ENCODE results near the gene LIMK2.
"Not testable (repeated sequence)": the region's sequence is repeated elsewhere in the genome, so short reads cannot be mapped to it uniquely, and the experiment has no call there.

LIMK2 gene

GRCh38 chr22:31295360-31295759 is 83.3 kb downstream of the LIMK2 start:
- DNase-seq: no peak

GRCh38 chr22:31295831-31296657 is 83.9 kb downstream of the LIMK2 start:
- DNase-seq: no peak

GRCh38 chr22:31300896-31301295 is 88.8 kb downstream of the LIMK2 start:
- DNase-seq: no peak

GRCh38 chr22:31302006-31302405 is 89.9 kb downstream of the LIMK2 start:
- DNase-seq: no peak

GRCh38 chr22:31302537-31302936 is 90.4 kb downstream of the LIMK2 start:
- no peak for DNase-seq

GRCh38 chr22:31305194-31305593 is 93.1 kb downstream of the LIMK2 start:
- DNase-seq: no peak

DNA sequence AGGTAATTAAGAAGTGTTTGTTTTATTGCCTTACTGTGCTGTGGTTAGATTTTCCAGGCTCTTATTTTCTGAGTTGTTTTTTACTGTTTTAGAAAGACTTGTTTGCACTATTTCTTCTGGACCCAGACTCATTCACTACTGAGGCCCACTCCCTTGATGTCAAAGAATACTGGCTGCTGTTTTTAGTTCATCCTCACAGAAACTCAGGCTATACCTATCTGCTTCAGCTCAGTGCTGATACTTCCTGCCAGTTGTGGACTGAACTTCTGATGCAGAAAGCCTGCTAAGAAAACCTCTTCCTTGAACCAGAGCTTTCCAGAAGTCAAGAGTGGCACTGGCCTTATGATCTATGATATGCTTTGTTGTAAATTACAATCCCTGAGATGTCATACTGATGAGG is 96.1 kb downstream of the LIMK2 start:
- DNase-seq: no peak

- peak; percentile 67 to 68 for DNase-seq
Measured at GRCh38 chr22:31313366-31314147, 101.5 kb downstream of the LIMK2 start.

DNA sequence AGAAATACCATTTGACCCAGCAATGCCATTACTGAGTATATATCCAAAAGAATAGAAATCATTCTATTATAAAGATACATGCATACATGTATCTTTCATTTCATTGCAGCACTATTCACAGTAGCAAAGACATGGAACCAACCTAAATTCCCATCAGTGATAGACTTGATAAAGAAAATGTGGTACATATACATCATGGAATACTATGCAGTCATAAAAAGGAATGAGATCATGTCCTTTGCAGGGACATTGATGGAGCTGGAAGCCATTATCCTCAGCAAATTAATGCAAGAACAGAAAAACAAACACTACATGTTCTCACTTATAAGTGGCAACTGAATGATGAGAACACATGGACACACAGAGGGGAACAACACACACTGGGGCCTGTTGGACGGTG is 102.1 kb downstream of the LIMK2 start:
- DNase-seq: not testable (repeated sequence)

DNA sequence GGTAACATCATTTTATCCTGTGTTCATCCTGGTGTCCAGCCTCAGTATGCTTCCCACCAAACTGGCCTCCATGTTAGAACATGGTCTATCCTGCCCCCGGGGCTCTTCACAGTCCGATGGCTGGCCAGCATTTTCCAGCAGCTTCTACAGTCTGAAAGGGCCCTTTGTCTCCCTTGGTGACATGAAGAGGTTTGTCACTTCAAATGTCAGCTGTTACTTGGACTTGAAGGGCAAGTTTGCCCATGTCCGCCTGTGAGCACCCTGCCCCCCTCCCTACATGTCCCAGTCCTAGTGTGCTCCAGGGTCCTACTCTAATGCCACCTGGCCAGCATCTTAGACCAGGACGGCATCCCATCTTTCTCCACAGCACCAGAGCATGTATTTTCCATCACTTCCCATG is 109.3 kb downstream of the LIMK2 start:
- no peak for DNase-seq

GRCh38 chr22:31323578-31324550 is 111.8 kb downstream of the LIMK2 start:
- DNase-seq: no peak

DNA sequence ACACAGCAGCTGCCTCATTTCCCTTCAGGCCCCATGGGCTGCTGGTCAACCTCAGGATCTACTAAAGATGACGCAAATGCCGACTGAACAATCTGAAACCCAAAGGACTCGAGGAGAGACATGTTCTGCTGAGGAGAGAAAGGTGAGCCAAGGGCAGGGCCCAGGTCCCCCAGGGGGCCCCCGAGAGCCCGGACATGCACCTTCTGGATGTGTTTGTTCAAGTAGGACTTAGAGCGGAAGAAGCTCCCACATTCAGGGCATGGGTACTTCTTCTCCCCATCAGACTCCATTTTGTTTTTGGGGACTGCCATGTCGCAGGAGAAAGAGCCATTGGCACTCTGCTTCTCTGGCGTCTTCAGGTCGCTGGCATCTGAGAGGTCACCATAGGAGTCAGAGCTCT is 114.8 kb downstream of the LIMK2 start:
- no peak for DNase-seq

- DNase-seq: no peak
Measured at GRCh38 chr22:31327806-31328543, 115.9 kb downstream of the LIMK2 start.

DNA sequence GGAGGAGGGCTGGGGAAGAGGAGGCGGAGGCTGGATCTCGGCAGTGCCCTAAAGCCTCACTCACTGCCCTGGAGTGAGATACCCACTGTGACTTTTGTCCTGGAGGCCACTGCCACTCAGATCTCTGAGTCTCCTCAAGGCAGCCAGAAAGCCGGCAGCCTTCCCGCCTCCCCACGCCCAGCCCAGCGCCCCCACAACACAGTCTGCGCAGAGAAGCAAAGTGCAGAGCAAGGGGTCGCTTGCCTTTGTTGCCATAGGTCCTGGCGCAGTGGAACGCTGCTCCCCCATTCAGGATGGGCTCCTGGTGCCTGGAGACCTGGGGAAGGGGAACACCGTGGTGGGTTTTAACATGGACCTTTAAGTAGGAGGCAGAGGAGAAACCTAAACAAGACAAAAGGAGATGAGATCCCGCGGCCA is 116.5 kb downstream of the LIMK2 start:
- no peak for DNase-seq

GRCh38 chr22:31329029-31329428 is 116.9 kb downstream of the LIMK2 start:
- no peak for DNase-seq
